ENCODE results near the gene PHLPP1. TPM values are rescaled to one million over a fixed set of nuclear protein-coding genes. Genes with fewer than 3 reads are reported as not detected.

The PHLPP1 gene
- total RNA-seq, 1 experiment from 2014 or later, result 13.7 TPM

DNA sequence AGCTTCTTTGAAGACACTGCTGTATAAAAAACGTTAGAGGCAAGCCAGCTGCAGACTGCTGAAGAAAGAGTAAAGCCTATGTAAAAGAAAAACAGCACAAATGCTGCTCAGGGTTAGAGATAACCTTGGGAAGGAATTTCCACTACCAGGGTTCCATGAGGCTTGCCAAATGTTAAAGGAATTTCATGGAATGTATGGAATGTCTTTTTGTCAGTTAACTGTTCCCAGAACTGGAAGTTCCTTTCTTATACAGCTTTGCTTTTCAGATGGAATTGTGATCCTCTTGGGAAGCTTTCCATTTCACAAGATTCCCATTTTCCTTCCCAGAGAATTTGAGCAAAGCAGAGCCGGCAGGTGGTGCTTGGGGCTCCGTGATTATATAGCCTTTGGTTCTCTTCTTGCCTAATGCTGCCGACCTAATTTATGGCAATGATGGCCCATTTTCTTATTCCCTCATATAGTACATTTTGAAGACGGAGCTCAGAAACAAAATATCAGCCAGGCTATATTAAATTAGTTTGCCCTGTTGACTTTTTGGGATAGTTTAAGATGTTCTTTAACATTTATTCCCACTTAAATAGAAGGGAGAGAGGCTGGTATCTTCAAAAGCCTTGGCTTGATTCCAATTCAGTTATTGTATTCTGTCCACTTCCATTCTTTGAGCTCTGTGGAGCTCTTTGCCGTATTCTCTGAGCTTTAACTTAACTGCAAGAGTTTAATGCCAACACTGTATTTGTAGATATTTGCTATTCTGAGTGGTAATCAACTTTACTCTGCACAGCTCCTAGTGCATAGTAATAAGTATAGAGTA lies 162.3 kb downstream of the PHLPP1 start:
- Histone ChIP-seq H3K9me3 (ENCODE audit: low read depth, low read length, poor library complexity, severe bottlenecking) (no peaks in the 10 kb centered on the region), H3K27ac (ENCODE audit: low read depth, low read length, poor library complexity, severe bottlenecking) (no peak overlapping the region), H3K4me1 (ENCODE audit: insufficient read depth, low read length, poor library complexity, severe bottlenecking) (peaks cover 21% of the 10 kb centered on the region), H3K27me3 (replicated peaks; ENCODE audit: insufficient read depth, low read depth, low read length, poor library complexity) (no peaks in the 10 kb centered on the region), H3K4me3 (ENCODE audit: low read depth, low read length, poor library complexity, severe bottlenecking) (no peak overlapping the region), H3K36me3 (ENCODE audit: insufficient read depth, low read length, poor library complexity, severe bottlenecking) (no peaks in the 10 kb centered on the region)
- CTCF ChIA-PET, result interaction anchor here (0.6 kb wide), 1 partner anchor 80 kb away, joined by 3 read pairs; no protein-coding TSS in a partner anchor
- peak; percentile 17 for DNase-seq (ENCODE audit: low spot score)
- BruUV-seq (replicated peaks), result no TSS peak
- intact Hi-C loops (cut with micrococcal nuclease; ENCODE audit: unreplicated experiment), result no loop called here
- TF ChIP-seq, protein P1, sequence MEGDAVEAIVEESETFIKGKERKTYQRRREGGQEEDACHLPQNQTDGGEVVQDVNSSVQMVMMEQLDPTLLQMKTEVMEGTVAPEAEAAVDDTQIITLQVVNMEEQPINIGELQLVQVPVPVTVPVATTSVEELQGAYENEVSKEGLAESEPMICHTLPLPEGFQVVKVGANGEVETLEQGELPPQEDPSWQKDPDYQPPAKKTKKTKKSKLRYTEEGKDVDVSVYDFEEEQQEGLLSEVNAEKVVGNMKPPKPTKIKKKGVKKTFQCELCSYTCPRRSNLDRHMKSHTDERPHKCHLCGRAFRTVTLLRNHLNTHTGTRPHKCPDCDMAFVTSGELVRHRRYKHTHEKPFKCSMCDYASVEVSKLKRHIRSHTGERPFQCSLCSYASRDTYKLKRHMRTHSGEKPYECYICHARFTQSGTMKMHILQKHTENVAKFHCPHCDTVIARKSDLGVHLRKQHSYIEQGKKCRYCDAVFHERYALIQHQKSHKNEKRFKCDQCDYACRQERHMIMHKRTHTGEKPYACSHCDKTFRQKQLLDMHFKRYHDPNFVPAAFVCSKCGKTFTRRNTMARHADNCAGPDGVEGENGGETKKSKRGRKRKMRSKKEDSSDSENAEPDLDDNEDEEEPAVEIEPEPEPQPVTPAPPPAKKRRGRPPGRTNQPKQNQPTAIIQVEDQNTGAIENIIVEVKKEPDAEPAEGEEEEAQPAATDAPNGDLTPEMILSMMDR (conservative IDR thresholded peaks at IDR 0.05; ENCODE audit: low read depth, low read length), result no peak
- no peak for TF ChIP-seq EZH2 (IDR thresholded peaks at IDR 0.05; ENCODE audit: borderline replicate concordance, low read depth, low read length, poor library complexity, severe bottlenecking)
- POLR2A ChIA-PET (ENCODE audit: low non-redundant PET), result interaction anchor here (0.6 kb wide), 1 partner anchor 211 kb away, joined by 3 read pairs; no protein-coding TSS in a partner anchor

DNA sequence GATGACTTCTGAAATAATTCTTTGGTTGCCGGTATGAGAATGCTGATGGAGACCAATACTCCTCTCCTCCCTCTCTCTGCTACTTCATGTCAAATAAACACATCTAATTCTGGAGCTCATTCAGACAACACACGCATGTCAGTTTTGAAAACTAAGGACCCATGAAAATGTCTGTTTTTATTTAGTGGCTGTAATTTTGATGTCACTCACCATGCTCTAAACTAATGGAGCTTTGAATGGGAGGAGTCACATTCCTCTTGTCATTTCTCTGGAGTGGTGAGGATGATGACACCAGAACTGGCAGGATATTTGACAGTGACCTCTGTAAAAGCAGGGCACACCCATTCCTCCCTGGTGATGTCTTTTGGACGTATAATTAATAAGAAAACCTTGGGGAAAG lies 163.0 kb downstream of the PHLPP1 start:
- ChIA-PET POLR2A (ENCODE audit: low non-redundant PET) (interaction anchor here (0.6 kb wide), 1 partner anchor 212 kb away, joined by 3 read pairs; no protein-coding TSS in a partner anchor), CTCF (no interaction called here)
- peak; percentile 21 for DNase-seq (ENCODE audit: low spot score)
- BruUV-seq (replicated peaks), result no TSS peak
- H3K4me3 ChIP-seq (ENCODE audit: low read depth, low read length, poor library complexity, severe bottlenecking), result no peak overlapping the region
- H3K27me3 ChIP-seq (replicated peaks; ENCODE audit: insufficient read depth, low read depth, low read length, poor library complexity), result no peaks in the 10 kb centered on the region
- peaks cover 21% of the 10 kb centered on the region for H3K4me1 ChIP-seq (ENCODE audit: insufficient read depth, low read length, poor library complexity, severe bottlenecking)
- intact Hi-C loops (cut with micrococcal nuclease; ENCODE audit: unreplicated experiment), result no loop called here
- no peaks in the 10 kb centered on the region for H3K36me3 ChIP-seq (ENCODE audit: insufficient read depth, low read length, poor library complexity, severe bottlenecking)
- TF ChIP-seq, protein P1 (conservative IDR thresholded peaks at IDR 0.05; ENCODE audit: low read depth, low read length), result no peak
- no peak for TF ChIP-seq EZH2 (IDR thresholded peaks at IDR 0.05; ENCODE audit: borderline replicate concordance, low read depth, low read length, poor library complexity, severe bottlenecking)
- no peak overlapping the region for H3K27ac ChIP-seq (ENCODE audit: low read depth, low read length, poor library complexity, severe bottlenecking)
- H3K9me3 ChIP-seq (ENCODE audit: low read depth, low read length, poor library complexity, severe bottlenecking), result no peaks in the 10 kb centered on the region

DNA sequence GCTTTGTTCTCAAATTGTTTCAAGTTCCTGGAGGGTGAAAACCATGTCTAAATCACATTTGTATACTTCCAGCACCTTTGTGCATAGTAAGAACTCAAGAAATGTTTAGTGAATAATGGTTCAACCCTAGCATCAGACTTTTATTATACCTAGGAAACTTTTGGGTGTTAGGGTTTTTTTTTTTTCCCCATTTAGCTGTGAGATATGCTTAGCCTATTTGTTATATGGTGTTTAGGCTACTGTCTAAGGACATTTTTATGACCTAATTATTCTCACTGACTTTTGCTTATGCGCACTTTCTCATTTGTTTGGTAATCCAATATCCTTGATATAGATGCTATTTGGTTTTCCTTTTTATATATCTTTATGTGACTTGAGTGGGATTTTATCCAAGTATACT lies 164.7 kb downstream of the PHLPP1 start:
- TF ChIP-seq, protein P1 (conservative IDR thresholded peaks at IDR 0.05; ENCODE audit: low read depth, low read length), result no peak
- no peak for TF ChIP-seq EZH2 (IDR thresholded peaks at IDR 0.05; ENCODE audit: borderline replicate concordance, low read depth, low read length, poor library complexity, severe bottlenecking)
- no peak overlapping the region for H3K27ac ChIP-seq (ENCODE audit: low read depth, low read length, poor library complexity, severe bottlenecking)
- CTCF ChIA-PET, result no interaction called here
- peaks cover 21% of the 10 kb centered on the region for H3K4me1 ChIP-seq (ENCODE audit: insufficient read depth, low read length, poor library complexity, severe bottlenecking)
- DNase-seq (ENCODE audit: low spot score), result no peak
- H3K36me3 ChIP-seq (ENCODE audit: insufficient read depth, low read length, poor library complexity, severe bottlenecking), result no peaks in the 10 kb centered on the region
- BruUV-seq (replicated peaks), result no TSS peak
- POLR2A ChIA-PET (ENCODE audit: low non-redundant PET), result no interaction called here
- no peaks in the 10 kb centered on the region for H3K27me3 ChIP-seq (replicated peaks; ENCODE audit: insufficient read depth, low read depth, low read length, poor library complexity)
- no peak overlapping the region for H3K4me3 ChIP-seq (ENCODE audit: low read depth, low read length, poor library complexity, severe bottlenecking)
- H3K9me3 ChIP-seq (ENCODE audit: low read depth, low read length, poor library complexity, severe bottlenecking), result no peaks in the 10 kb centered on the region
- intact Hi-C loops (cut with micrococcal nuclease; ENCODE audit: unreplicated experiment), result no loop called here
